HG02938 (cell line): ENCODE data around the gene ANKS6.

Experiments
- ATAC-seq: cut with Tn5 transposase; IDR thresholded peaks from one replicate; pipeline ENCODE4 v1.9.1; 2021; ENCODE audit warnings: mild to moderate bottlenecking, moderate library complexity; ENCODE audit not compliant: unreplicated experiment

Gene ANKS6

GRCh38 chr9:98772364-98773155 is 23.8 kb downstream of the ANKS6 start:
- ATAC-seq = no peak

GRCh38 chr9:98771209-98771874 is 25.0 kb downstream of the ANKS6 start:
- no peak for ATAC-seq

GRCh38 chr9:98770717-98771116 is 25.6 kb downstream of the ANKS6 start:
- no peak for ATAC-seq

GRCh38 chr9:98768344-98768743 is 28.0 kb downstream of the ANKS6 start:
- ATAC-seq = no peak

GRCh38 chr9:98767915-98768314 is 28.4 kb downstream of the ANKS6 start:
- ATAC-seq = no peak

GRCh38 chr9:98767196-98767595 is 29.2 kb downstream of the ANKS6 start:
- no peak for ATAC-seq

GRCh38 chr9:98766586-98766985 is 29.8 kb downstream of the ANKS6 start:
- ATAC-seq = no peak

GRCh38 chr9:98765256-98765655 is 31.1 kb downstream of the ANKS6 start:
- ATAC-seq = no peak

- no peak for ATAC-seq
Observed at GRCh38 chr9:98763986-98764745, 32.2 kb downstream of the ANKS6 start.

- no peak for ATAC-seq
Observed at GRCh38 chr9:98760231-98760630, 36.1 kb downstream of the ANKS6 start.

- no peak for ATAC-seq
Observed at GRCh38 chr9:98755006-98755618, 41.2 kb downstream of the ANKS6 start.

- ATAC-seq = no peak
Observed at GRCh38 chr9:98751210-98751609, 45.1 kb downstream of the ANKS6 start.

GRCh38 chr9:98750364-98751060 is 45.8 kb downstream of the ANKS6 start:
- no peak for ATAC-seq

GRCh38 chr9:98747476-98747875 is 48.9 kb downstream of the ANKS6 start:
- no peak for ATAC-seq

- ATAC-seq = no peak
Observed at GRCh38 chr9:98745470-98745869, 50.9 kb downstream of the ANKS6 start.

GRCh38 chr9:98743818-98744611 is 52.3 kb downstream of the ANKS6 start:
- no peak for ATAC-seq

- no peak for ATAC-seq
Observed at GRCh38 chr9:98743329-98743728, 53.0 kb downstream of the ANKS6 start.

- no peak for ATAC-seq
Observed at GRCh38 chr9:98742325-98743280, 53.8 kb downstream of the ANKS6 start.
